HepG2 (cell line): ENCODE measurements around the gene C1orf185.

Experiments
- ELF4 ChIP-seq: sonication (generic); formaldehyde crosslinking; IDR thresholded peaks from 2 replicates; pipeline ENCODE4 v1.5.0; 2020; ENCODE audit warnings: missing genetic modification reagents, mild to moderate bottlenecking, moderate library complexity, borderline replicate concordance
- SMAD1 ChIP-seq: sonication (generic); formaldehyde crosslinking; IDR thresholded peaks from 2 replicates; pipeline ENCODE4 v1.4.0; 2020; ENCODE audit warnings: missing genetic modification reagents, low read depth, mild to moderate bottlenecking, borderline replicate concordance

- TF ChIP-seq ELF4 (CRISPR knock-in tag), result no peak
- no peak for TF ChIP-seq SMAD1 (CRISPR knock-in tag)
Measured at GRCh38 chr1:51120629-51121028, 18.6 kb downstream of the C1orf185 start.
